Measurements from ENCODE around the gene MCF2L.
A peak's percentile ranks its signal among the peaks of the same experiment; 100 is the strongest.

The MCF2L gene

DNA sequence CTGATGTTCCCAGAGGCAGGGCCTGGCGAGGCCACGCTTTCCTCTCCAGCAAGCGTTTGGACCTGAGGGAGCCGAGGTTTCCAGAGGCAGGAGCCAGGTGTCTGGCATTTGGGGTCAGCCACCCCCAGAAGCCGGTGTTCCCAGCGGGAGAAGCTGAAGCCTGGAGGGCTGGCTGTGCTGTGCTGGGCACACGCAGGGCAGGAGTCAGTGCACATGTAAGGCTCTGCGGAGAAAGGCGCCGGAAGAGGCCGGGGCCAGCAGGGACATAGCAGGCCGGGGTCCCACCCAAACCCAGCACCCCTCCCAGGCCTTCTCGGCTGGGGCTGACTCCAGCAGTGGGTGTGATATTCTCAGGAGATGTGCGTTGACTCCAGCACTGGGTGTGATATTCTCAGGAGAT, 31.6 kb downstream of the MCF2L start:
- DNase-seq: no peak

GRCh38 chr13:113001241-113002140, 32.5 kb downstream of the MCF2L start:
- DNase-seq: peak; percentile 92

GRCh38 chr13:113002206-113002912, 33.3 kb downstream of the MCF2L start:
- peak; percentile 83 for DNase-seq

DNA sequence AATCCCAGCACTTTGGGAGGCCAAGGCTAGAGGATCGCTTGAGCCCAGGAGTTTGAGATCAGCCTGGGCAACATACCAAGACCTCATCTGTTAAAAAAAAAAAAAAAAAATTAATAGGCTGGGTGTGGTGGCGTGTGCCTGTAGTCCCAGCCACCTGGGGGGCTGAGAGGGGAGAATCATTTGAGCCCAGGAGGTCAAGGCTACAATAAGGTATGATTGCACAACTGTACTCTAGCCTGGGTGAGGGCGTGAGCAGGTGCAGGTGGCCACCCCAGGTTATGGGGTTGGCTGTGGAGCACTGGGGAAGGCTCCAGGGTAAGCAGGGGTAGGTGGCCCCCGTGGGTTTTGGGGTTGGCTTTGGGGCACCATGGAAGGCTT, 33.9 kb downstream of the MCF2L start:
- no peak for DNase-seq

DNA sequence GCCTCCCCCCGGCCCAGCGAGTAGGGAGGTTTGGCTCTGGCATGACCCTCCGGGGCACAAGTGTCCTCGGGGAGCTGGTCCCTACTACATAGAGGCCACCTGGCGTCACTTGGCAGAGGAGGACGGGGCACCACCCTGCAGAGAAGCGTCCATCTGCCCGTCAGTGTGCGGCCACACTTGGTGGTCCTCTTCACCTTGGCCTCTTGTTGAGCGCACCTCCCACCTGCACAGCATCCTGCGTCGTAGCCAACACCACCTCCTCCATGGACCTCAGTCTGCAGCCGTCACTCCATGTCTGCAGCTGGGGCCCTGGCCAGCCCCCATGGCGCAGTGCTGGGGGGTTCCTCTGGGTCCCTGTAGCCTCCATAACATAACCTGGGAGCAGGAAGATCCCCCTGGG, 35.1 kb downstream of the MCF2L start:
- DNase-seq: no peak

GRCh38 chr13:113005076-113005865, 36.3 kb downstream of the MCF2L start:
- DNase-seq: no peak

GRCh38 chr13:113005997-113006396, 37.0 kb downstream of the MCF2L start:
- no peak for DNase-seq

DNA sequence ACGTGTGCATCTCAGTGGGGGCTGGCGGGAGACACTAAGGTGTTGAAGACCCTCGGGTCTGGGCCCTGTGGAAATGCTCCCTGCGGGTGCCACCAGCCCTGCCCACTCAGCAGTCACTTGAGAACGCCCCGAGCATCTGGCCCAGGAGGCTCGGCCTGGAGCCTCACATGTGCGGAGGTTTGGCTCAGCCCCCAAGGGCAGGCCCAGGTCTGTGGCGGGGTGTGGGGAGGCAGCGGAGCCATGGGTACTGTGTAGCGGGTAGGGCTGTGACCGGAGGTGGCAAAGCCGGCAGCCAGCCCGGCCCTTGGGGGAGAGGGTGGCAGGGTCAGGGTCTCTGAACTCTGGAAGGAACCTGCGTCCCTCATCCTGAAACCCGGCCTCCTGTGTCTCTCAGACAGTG, 37.6 kb downstream of the MCF2L start:
- DNase-seq: no peak

GRCh38 chr13:113008851-113009250, 39.8 kb downstream of the MCF2L start:
- DNase-seq: no peak

GRCh38 chr13:113009743-113010509, 40.9 kb downstream of the MCF2L start:
- DNase-seq: no peak

- no peak for DNase-seq
Observed at GRCh38 chr13:113010510-113010865, 41.5 kb downstream of the MCF2L start.

GRCh38 chr13:113013303-113013702, 44.3 kb downstream of the MCF2L start:
- DNase-seq: no peak

GRCh38 chr13:113013878-113014751, 45.1 kb downstream of the MCF2L start:
- no peak for DNase-seq

GRCh38 chr13:113014752-113015745, 46.0 kb downstream of the MCF2L start:
- DNase-seq: no peak

GRCh38 chr13:113015826-113016525, 47.0 kb downstream of the MCF2L start:
- no peak for DNase-seq

DNA sequence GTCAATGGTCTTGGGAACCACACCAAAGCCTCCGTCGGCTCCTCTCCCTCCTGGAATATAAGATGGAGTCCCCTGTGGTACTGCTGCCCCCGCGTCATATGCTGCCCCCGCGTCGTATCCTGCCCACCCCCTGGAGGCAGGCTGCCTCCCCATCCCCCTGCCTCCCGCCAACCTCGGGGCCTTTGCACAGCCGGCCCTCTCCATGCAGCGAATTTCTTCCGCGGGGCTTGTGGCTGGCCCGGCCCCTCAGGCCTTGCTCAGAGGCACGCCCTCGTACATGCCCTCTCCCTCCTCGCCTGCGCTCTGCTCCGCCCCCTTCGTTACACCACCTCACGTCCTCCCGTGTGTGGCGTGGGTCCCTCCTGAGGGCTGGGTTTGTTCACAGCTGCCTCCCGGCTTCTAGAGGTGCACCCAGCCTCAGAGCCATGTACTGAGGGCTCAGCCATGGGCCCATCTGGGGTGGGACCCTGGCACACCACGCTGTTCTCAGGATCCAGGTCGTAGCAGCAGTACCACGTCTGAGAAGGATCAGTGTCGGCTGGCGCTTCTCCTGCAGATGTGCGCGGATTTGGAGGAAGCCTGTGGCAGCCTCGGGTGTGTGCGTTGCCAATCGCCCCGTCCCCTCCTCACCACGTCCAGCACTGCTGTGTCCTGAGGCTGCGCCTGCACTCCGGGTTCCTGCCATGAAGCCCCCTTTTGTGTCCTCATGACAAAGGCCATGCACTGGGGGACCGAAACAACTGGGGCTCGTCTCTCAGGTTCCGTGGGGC, 47.7 kb downstream of the MCF2L start:
- DNase-seq: no peak

GRCh38 chr13:113017506-113018215, 48.6 kb downstream of the MCF2L start:
- no peak for DNase-seq

All from NCI-H345 (cell line).